Measurements from ENCODE around the gene CIAO2A.

DNA sequence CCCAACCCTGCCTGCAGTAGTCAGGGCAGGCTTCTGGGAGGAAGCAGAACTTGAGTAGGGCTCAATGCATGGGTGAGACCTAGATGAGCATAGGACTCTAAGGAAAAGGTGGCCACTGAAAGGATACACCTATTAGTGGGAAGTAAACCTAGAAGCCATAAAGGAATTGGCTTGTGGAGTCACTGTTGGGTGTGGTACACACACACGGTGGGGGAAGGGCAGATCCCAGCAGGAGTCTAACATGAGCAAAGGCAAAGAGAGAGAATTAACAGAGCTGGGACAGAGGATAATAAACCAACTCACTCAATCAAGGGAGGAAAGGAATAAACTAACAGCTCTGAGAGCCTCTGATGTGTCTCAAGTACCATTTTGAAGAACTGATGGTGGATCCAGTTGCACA lies 70.4 kb downstream of the CIAO2A start:
- TF ChIP-seq, protein P1, sequence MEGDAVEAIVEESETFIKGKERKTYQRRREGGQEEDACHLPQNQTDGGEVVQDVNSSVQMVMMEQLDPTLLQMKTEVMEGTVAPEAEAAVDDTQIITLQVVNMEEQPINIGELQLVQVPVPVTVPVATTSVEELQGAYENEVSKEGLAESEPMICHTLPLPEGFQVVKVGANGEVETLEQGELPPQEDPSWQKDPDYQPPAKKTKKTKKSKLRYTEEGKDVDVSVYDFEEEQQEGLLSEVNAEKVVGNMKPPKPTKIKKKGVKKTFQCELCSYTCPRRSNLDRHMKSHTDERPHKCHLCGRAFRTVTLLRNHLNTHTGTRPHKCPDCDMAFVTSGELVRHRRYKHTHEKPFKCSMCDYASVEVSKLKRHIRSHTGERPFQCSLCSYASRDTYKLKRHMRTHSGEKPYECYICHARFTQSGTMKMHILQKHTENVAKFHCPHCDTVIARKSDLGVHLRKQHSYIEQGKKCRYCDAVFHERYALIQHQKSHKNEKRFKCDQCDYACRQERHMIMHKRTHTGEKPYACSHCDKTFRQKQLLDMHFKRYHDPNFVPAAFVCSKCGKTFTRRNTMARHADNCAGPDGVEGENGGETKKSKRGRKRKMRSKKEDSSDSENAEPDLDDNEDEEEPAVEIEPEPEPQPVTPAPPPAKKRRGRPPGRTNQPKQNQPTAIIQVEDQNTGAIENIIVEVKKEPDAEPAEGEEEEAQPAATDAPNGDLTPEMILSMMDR (optimal IDR thresholded peaks at IDR 0.05 in 1 of 3, IDR thresholded peaks at IDR 0.05 in 1 of 3, conservative IDR thresholded peaks at IDR 0.05 in 1 of 3; ENCODE audit: extremely low read depth in 1 of 3, insufficient read depth in 2 of 3, low read length in 3 of 3): no peak
- TF ChIP-seq EZH2 (IDR thresholded peaks at IDR 0.05; ENCODE audit: low read length): no peak

Data from keratinocyte (primary cell).